ENCODE measurements around the gene ANKS6. TPM values are rescaled to one million over a fixed set of nuclear protein-coding genes. Genes with fewer than 3 reads are reported as not detected.

The ANKS6 gene
- 5.3 TPM for polyA plus RNA-seq (2012; ENCODE audit: low read depth, missing spikeins)

DNA sequence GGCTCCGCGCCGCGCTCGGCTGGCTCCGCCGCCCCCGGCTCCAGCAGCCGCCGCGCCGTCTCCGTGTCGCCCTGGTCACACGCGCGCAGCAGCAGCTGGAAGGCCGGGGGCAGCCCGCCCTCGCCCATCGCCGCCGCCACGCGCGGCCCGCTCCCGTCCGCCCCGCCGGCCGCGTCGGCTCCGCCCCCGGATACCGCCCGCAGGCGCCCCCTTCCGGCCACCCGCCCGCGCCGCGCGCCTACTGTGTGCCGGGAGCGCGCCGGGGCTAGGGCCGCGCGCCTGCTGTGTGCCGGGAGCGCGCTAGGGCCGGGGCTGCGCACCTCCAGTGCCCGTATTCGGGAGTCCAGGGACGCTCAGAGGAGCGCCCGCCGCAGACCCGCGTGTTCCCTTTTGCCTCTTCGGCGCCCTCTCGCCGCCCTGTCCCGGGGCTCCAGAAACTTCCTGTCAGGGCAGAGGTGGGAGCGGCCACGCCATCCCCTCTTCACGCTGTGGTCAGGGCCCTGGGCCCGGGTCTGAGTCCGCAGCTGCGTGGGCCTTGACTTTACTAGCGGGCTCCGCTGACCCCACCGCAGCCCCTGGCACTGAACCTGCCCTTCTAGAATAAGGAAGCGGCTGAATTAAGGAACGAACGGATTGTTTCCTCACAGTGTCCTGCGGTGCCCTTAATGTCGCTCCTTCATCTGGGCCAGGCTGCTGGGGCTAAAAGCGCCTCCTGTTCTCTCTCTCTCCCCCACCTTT, at the start of gene ANKS6:
Gene ANKS6, minus strand, starts transcription at position 192 of the 738 bp plus-strand sequence. Its CDS starts 64 bp downstream, at position 128.
- DNase-seq (ENCODE audit: insufficient read length, low spot score), result peak; percentile 91
- peak; percentile 20 for FAIRE-seq
- TF ChIP-seq POLR2A (IDR thresholded peaks at IDR 0.05; ENCODE audit: low read depth, low read length), result no peak
- no peak for TF ChIP-seq PAX5 (IDR thresholded peaks at IDR 0.05; ENCODE audit: insufficient read depth, low read length, severe bottlenecking)
- TF ChIP-seq TAF1 (IDR thresholded peaks at IDR 0.05; ENCODE audit: low read depth, low read length), result no peak
- TF ChIP-seq SPI1 (IDR thresholded peaks at IDR 0.05; ENCODE audit: low read depth, low read length), result no peak
- no peak for TF ChIP-seq POLR2AphosphoS5 (IDR thresholded peaks at IDR 0.05; ENCODE audit: low read depth, low read length)
- no peak for TF ChIP-seq POU2F2 (IDR thresholded peaks at IDR 0.05; ENCODE audit: low read depth, low read length)

DNA sequence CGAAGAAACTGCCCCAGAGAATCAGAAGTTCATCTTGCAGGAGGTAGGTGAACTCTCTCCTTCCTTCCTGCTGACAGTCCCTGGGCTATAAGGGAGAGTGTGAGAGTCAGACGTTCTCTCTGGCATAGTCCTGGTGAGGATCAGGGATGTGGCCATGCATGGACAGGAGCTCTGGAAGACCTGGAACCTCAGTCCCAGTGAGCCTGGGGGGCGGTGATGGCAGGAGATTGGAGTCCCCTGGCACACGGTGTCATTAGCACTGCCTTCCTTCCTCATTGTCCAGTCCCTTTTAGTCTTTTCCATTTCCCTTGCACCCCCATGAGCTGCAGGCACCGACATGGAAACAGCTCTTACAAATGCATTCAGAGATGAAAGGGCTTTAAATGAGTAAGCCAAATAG, 49.7 kb upstream of the ANKS6 start:
- TF ChIP-seq SPI1 (IDR thresholded peaks at IDR 0.05; ENCODE audit: low read depth, low read length), result no peak
- no peak for TF ChIP-seq POU2F2 (IDR thresholded peaks at IDR 0.05; ENCODE audit: low read depth, low read length)
- no peak for TF ChIP-seq POLR2A (IDR thresholded peaks at IDR 0.05; ENCODE audit: low read depth, low read length)
- no peak for TF ChIP-seq TAF1 (IDR thresholded peaks at IDR 0.05; ENCODE audit: low read depth, low read length)
- TF ChIP-seq PAX5 (IDR thresholded peaks at IDR 0.05; ENCODE audit: insufficient read depth, low read length, severe bottlenecking), result no peak
- no peak for TF ChIP-seq POLR2AphosphoS5 (IDR thresholded peaks at IDR 0.05; ENCODE audit: low read depth, low read length)
- DNase-seq (ENCODE audit: insufficient read length, low spot score), result no peak
- no peak for FAIRE-seq

DNA sequence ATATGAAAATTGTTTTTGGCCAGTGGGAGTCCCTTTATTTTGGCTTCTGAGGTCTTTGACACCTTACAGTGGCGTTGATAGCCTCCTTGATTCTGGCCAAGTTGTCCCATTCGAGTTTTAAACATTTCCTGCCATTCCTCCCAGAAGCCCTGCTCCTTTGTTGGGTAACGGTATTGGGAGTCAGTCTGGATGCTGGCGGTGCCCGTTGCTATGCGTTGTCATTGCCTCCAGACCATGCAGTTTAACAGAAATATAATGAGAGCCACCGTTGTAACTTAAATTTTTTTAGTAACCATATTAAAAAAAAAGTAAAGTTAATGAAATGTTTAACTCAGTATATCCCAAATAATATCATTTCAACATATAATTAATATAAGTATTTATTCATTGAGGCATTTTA, 46.2 kb upstream of the ANKS6 start:
- DNase-seq (ENCODE audit: insufficient read length, low spot score), result no peak
- TF ChIP-seq TAF1 (IDR thresholded peaks at IDR 0.05; ENCODE audit: low read depth, low read length) (no peak), POLR2A (IDR thresholded peaks at IDR 0.05; ENCODE audit: low read depth, low read length) (no peak), POU2F2 (IDR thresholded peaks at IDR 0.05; ENCODE audit: low read depth, low read length) (no peak), POLR2AphosphoS5 (IDR thresholded peaks at IDR 0.05; ENCODE audit: low read depth, low read length) (no peak), PAX5 (IDR thresholded peaks at IDR 0.05; ENCODE audit: insufficient read depth, low read length, severe bottlenecking) (no peak)
- FAIRE-seq, result no peak

DNA sequence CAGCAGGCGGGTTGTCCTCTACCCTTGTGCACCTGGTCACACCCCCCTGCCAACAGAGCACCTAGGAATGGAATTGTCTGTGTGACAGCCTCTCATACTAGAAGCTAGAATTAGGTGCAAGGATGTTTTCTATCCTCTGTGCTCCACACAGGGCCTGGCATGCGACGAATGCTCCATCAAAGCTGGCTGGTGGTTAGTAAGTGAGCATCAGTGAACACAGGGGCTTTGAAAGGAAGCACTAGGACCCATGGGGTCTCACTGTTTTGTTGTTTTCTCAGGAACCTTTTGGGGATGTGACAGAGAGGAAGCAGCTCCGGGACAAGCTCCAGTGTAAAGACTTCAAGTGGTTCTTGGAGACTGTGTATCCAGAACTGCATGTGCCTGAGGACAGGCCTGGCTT, 43.4 kb upstream of the ANKS6 start:
- FAIRE-seq (no peak), DNase-seq (ENCODE audit: insufficient read length, low spot score) (no peak)
- TF ChIP-seq POU2F2 (IDR thresholded peaks at IDR 0.05; ENCODE audit: low read depth, low read length), result no peak
- no peak for TF ChIP-seq POLR2A (IDR thresholded peaks at IDR 0.05; ENCODE audit: low read depth, low read length)
- no peak for TF ChIP-seq TAF1 (IDR thresholded peaks at IDR 0.05; ENCODE audit: low read depth, low read length)
- no peak for TF ChIP-seq PAX5 (IDR thresholded peaks at IDR 0.05; ENCODE audit: insufficient read depth, low read length, severe bottlenecking)
- TF ChIP-seq POLR2AphosphoS5 (IDR thresholded peaks at IDR 0.05; ENCODE audit: low read depth, low read length), result no peak
- no peak for TF ChIP-seq SPI1 (IDR thresholded peaks at IDR 0.05; ENCODE audit: low read depth, low read length)

DNA sequence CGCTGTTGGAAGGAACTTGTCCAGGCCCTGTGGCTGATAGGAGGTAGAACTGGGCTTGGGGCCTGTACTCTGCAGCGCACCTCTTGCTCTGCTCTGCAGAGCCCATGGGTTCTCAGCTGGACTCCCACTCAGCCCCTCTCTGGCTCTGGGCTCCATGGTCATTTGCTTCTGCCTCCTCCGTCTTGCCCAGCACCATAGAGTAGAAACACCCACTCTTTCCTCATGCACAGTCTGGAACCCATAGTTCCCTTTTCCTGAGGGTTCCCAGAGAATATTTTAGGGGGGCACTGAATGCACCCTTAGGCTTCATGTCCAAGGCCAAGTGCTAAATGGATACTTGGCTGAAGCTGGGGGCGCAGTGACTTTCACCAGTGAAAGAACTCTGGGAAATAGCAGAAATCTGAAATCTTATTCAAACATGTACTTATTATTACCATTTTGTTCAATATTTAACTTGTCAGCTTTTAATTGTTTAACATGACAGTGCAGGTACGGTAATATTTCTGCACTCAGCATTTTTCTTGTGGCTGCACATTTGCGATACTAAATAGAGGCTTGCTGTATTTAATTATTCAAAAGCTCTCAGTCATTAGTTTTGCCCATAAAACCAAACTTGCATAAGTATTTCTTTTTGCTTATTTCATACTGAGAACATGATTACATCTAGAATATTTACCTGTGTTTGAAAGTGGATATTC, 42.7 kb upstream of the ANKS6 start:
- DNase-seq (ENCODE audit: insufficient read length, low spot score) (no peak), FAIRE-seq (no peak)

DNA sequence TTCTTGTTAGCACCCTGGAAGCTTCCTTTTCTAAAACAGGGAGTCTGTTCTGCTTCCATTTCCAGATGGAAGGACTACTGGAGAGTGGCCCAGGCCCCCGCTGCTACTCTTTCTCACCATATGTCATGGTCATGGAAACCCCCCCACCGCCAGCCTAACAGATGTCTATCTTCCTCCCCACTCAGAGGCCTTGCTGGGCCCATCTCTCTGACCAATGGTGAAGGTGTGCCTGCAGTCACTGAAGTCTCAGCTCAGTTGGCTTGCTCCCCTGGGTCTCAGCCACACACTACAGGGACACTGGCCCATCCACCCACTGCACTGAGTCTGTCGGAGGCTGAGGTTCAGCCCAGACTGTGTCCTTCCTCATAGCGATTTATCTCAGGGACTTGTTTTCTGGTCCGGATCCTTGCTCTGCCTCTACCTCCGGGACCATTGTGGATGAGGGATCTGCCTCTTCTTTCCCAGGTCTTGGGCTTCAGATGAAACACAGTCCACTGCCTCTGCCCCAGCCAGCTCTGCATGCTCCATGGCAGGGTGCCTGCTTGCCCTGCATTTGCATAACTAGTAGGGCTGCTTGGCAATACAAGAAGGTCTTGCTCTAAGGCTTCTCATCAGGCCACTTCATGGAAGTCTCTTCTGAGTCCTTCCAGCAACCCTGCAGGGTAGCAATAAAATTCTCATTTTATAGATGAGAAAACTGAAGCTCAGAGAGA, 42.0 kb upstream of the ANKS6 start:
- no peak for FAIRE-seq
- no peak for DNase-seq (ENCODE audit: insufficient read length, low spot score)
- TF ChIP-seq POLR2AphosphoS5 (IDR thresholded peaks at IDR 0.05; ENCODE audit: low read depth, low read length) (no peak), PAX5 (IDR thresholded peaks at IDR 0.05; ENCODE audit: insufficient read depth, low read length, severe bottlenecking) (no peak), POLR2A (IDR thresholded peaks at IDR 0.05; ENCODE audit: low read depth, low read length) (no peak), POU2F2 (IDR thresholded peaks at IDR 0.05; ENCODE audit: low read depth, low read length) (no peak), SPI1 (IDR thresholded peaks at IDR 0.05; ENCODE audit: low read depth, low read length) (no peak)

More for the DNA sequence above, 42.7 kb upstream of the ANKS6 start:
- no peak for TF ChIP-seq POU2F2 (IDR thresholded peaks at IDR 0.05; ENCODE audit: low read depth, low read length)
- no peak for TF ChIP-seq PAX5 (IDR thresholded peaks at IDR 0.05; ENCODE audit: insufficient read depth, low read length, severe bottlenecking)

DNA sequence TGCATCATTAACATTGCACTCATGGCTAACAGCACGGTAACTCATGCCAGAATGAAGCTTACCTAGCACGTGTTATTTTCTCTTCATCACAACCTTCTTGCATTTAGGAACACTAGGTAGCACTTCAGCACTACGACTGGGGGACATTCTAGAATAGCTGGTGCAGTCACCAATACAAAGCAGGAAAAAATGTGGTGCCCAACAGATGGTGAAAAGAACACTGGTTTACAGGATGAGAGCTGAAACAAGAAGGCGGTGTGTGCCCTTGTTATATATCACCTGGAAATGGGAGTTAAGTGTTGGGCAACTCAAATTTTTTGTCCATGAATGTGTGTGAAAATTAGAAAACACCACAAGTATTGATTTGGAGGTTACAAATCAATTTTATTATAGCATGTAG, 41.2 kb upstream of the ANKS6 start:
- no peak for TF ChIP-seq POLR2AphosphoS5 (IDR thresholded peaks at IDR 0.05; ENCODE audit: low read depth, low read length)
- no peak for TF ChIP-seq PAX5 (IDR thresholded peaks at IDR 0.05; ENCODE audit: insufficient read depth, low read length, severe bottlenecking)
- no peak for TF ChIP-seq POLR2A (IDR thresholded peaks at IDR 0.05; ENCODE audit: low read depth, low read length)
- TF ChIP-seq TAF1 (IDR thresholded peaks at IDR 0.05; ENCODE audit: low read depth, low read length), result no peak
- no peak for TF ChIP-seq POU2F2 (IDR thresholded peaks at IDR 0.05; ENCODE audit: low read depth, low read length)
- TF ChIP-seq SPI1 (IDR thresholded peaks at IDR 0.05; ENCODE audit: low read depth, low read length), result no peak
- DNase-seq (ENCODE audit: insufficient read length, low spot score) (no peak), FAIRE-seq (no peak)

DNA sequence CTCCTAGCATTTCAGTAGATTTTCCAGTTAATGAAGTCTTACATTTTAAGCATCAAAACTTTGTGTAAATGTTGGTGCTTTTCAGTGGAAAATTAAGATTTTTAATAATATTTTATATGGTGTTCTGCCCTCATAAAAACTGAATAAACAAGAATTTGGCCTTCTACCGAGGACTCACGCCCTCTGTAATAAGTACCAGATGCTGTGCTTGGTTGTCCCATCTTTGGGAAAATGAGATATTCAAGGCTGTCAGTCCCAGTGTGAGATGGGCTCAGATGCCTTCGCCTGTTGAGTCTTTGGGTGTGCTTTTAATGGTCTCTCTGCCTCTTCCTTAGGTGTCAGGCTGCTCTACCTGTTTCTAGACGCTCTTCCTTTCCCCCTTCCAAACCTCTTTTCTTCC, 39.9 kb upstream of the ANKS6 start:
- TF ChIP-seq POLR2A (IDR thresholded peaks at IDR 0.05; ENCODE audit: low read depth, low read length), result no peak
- TF ChIP-seq SPI1 (IDR thresholded peaks at IDR 0.05; ENCODE audit: low read depth, low read length), result no peak
- no peak for TF ChIP-seq POU2F2 (IDR thresholded peaks at IDR 0.05; ENCODE audit: low read depth, low read length)
- TF ChIP-seq PAX5 (IDR thresholded peaks at IDR 0.05; ENCODE audit: insufficient read depth, low read length, severe bottlenecking), result no peak
- TF ChIP-seq POLR2AphosphoS5 (IDR thresholded peaks at IDR 0.05; ENCODE audit: low read depth, low read length), result no peak
- TF ChIP-seq TAF1 (IDR thresholded peaks at IDR 0.05; ENCODE audit: low read depth, low read length), result no peak

DNA sequence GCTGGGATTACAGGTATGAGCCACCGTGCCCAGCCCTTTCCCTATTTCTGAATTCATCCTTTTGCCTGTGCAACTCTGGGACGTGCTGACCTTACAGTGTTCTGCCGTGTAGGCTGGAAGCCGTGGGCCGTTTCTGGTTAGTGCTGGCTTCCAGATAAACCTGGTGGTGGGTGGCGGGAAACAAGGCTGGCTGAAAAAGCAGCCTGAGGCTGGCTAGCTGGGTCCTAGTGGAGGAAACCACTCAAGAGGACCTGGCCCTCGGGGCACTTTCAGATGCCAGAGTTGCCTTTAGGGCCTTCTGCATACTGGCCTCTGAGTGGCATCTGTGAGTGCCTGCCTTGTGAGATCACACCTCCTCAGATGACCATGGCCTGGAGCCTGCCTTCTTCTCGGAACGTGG, 38.0 kb upstream of the ANKS6 start:
- no peak for DNase-seq (ENCODE audit: insufficient read length, low spot score)
- FAIRE-seq, result no peak
- TF ChIP-seq POU2F2 (IDR thresholded peaks at IDR 0.05; ENCODE audit: low read depth, low read length) (no peak), PAX5 (IDR thresholded peaks at IDR 0.05; ENCODE audit: insufficient read depth, low read length, severe bottlenecking) (no peak), POLR2AphosphoS5 (IDR thresholded peaks at IDR 0.05; ENCODE audit: low read depth, low read length) (no peak), TAF1 (IDR thresholded peaks at IDR 0.05; ENCODE audit: low read depth, low read length) (no peak), POLR2A (IDR thresholded peaks at IDR 0.05; ENCODE audit: low read depth, low read length) (no peak), SPI1 (IDR thresholded peaks at IDR 0.05; ENCODE audit: low read depth, low read length) (no peak)

More for the DNA sequence above, 39.9 kb upstream of the ANKS6 start:
- DNase-seq (ENCODE audit: insufficient read length, low spot score) (no peak), FAIRE-seq (no peak)
